ENCODE measurements around the gene RAB20.
"Not testable (repeated sequence)": the region's sequence is repeated elsewhere in the genome, so short reads cannot be mapped to it uniquely, and the experiment has no call there.

RAB20 gene

DNA sequence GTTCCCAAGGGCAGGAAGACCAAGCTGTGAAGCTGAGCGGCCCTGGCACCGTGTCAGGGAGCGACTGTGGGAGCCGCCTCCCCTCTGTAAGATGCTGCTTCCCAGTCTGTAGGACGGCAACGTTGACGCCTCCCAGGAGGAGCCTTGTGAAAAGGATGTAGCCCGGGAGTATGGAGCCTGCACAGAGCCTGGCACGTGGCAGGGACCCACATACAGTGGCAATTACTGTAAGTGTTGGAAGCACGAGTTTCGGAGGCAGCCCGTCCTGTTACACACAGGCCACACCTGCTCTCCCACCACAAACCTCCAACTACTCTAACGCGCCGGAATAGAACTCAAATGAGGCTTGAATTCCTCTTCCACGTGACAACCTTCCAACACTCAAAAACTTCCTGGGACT, 6.6 kb downstream of the RAB20 start:
- DNase-seq = no peak

- no peak for DNase-seq
Observed at GRCh38 chr13:110554227-110554836, 7.2 kb downstream of the RAB20 start.

DNA sequence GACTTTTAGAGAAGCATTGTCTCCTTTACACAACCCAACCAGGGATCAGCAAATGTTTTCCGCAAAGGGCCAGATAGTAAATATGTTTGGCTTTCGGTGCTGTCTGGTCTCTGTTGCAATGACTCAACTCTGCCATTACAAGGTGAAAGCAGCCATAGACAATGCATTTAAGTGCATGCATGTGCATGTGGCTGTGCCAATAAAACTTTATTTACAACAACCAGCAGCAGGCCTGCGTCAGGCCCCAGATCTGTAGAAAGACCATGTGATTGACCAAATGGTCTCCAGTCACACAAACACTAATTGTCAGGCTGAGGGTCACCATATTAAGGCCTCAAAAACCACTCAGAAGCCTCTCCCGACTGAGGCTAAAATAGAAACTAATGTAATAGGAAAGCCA, 8.1 kb downstream of the RAB20 start:
- no peak for DNase-seq

DNA sequence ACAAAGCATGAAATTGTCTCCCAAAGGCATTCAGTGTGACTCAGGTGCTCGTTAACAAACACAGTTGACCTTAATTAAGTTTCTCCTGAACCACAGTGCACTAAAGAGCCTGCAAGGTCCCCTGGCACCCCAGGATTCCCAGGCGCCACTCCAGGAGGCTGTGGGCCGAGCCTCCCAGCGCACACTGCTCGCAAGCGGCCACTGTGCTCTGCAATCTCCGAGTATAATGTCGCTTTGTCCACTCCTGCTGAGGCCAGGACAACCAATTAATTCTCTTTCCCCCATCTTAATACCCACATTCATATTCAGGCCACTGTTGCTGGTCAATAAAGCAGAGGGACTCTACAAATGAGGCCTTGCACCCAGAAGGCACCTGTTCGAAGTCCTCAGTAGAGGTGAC, 8.8 kb downstream of the RAB20 start:
- DNase-seq = peak in 2 of 56 donors; percentile 12 to 15

DNA sequence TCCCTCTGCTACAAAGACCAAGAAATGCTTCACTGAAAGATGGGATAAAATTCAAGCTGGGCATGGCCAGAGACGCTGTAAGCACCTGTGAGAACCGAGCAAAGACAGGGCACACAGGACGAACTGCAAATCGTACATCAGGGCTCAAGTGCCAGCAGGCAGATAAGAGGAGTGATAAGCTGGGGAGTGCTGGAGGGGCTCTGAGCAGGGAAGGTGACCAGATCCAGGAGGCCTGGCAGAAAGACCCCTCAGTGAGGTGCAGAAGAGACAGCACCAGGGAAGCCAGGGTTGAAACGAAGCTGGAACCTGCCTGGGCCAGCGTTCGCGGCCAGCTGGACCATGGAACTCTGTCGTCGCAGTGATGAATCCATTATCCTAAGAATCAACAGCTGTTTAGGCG, 10.2 kb downstream of the RAB20 start:
- no peak for DNase-seq

DNA sequence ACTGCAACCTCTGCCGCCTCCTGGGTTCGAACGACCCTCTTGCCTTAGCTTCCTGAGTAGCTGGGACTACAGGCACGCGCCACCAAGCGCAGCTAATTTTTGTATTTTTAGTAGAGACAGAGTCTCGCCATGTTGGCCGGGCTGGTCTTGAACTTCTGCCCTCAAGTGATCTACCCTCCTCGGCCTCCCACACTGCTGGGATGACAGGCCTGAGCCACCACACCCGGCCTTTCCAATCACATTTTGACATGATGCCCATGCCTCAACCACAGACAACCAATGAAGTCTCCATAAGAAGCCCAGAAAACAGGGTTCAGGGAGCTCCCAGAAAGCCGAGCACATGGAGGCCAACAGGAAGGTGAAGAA, 11.7 kb downstream of the RAB20 start:
- no peak for DNase-seq

- DNase-seq = no peak
Observed at GRCh38 chr13:110548891-110549794, 12.4 kb downstream of the RAB20 start.

- DNase-seq = no peak
Observed at GRCh38 chr13:110546926-110547325, 14.6 kb downstream of the RAB20 start.

GRCh38 chr13:110546378-110546777, 15.1 kb downstream of the RAB20 start:
- DNase-seq = no peak

DNA sequence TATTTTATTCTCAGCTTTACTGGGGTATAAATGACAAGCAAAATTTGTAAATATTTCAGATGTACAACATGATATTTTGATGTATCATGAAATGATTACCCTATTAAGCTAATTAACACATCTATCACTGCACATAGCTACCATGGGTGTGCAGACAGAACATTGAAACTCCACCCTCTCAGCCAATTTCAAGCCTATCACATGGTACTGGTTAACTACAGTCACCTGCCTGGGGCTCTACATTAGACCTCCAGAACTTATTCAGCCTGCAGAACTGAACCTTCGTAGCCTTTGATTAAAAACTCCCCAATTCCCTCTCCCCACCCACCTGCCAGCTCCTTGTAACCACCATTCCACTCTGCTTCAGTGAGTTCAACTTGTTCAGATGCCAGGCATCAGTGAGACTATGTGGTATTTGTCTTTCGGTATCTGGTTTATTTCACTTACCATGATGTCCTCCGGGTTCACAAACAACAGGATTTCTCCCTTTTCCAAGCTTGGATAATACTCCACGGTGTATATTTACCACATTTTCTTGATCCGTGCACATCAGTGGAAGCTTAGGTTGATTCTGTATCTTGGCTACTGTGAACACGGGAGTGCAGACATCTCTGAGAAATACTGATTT, 19.2 kb downstream of the RAB20 start:
- DNase-seq = no peak

DNA sequence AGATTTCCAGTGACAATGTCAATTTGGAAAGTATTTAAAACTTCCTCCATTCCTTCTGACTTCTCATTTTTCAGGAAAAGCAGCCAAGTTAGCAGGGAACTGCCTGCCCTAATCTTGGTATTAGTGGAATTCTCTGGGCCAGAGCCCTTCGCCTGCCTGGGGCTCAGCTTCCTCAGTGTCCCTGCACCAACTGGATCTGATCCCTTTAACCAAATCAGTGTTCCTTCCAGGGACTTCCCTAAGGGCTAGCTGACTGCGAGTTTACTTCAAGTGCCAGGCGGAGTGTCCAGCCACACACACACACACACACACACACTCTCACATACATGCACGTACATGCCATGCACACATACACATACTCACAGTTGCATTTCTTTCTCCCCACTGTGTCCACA, 20.0 kb downstream of the RAB20 start:
- no peak for DNase-seq

GRCh38 chr13:110540871-110541525, 20.5 kb downstream of the RAB20 start:
- no peak for DNase-seq

GRCh38 chr13:110539894-110540293, 21.6 kb downstream of the RAB20 start:
- no peak for DNase-seq

DNA sequence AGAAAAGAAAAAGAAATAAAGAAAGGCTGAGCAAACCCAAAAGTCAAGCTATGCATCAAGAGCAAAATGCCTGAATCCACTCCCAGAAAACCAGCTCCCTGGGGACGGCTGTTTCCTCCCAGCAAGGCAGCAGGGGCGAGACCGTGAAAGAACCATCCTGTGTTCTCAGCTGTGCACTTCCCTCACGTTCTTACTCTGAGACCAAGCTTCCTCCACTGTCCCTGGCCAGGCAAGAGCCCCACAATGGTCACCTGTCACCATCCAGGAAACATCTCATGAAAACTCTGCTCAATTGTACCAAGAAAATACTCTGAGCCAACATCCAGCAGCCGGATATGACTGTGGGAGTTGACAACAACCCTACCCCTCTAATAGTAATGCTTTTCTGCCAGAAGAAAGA, 22.9 kb downstream of the RAB20 start:
- no peak for DNase-seq

- peak in 25 of 56 donors; percentile 8 to 71 (median 30) for DNase-seq
Observed at GRCh38 chr13:110536006-110536693, 25.4 kb downstream of the RAB20 start.

DNA sequence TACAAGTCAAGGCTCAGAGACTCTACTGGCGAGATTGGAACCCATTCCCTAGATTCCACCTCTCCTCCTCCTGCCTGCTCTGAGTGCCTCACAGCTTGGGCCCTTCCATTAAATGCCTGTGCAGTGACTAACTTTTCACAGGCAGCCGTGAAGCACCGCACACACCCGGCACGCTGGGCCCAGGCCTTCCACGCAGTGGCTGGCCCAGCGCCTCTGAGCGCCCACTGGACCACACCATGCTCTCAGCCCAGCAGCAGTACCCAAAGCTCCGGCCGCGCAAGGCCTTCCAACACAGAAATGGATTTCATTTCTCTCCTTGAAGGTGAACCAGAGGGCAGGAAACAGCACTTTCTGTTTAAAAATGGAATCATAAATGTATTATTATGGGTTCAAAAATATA, 26.0 kb downstream of the RAB20 start:
- no peak for DNase-seq

DNA sequence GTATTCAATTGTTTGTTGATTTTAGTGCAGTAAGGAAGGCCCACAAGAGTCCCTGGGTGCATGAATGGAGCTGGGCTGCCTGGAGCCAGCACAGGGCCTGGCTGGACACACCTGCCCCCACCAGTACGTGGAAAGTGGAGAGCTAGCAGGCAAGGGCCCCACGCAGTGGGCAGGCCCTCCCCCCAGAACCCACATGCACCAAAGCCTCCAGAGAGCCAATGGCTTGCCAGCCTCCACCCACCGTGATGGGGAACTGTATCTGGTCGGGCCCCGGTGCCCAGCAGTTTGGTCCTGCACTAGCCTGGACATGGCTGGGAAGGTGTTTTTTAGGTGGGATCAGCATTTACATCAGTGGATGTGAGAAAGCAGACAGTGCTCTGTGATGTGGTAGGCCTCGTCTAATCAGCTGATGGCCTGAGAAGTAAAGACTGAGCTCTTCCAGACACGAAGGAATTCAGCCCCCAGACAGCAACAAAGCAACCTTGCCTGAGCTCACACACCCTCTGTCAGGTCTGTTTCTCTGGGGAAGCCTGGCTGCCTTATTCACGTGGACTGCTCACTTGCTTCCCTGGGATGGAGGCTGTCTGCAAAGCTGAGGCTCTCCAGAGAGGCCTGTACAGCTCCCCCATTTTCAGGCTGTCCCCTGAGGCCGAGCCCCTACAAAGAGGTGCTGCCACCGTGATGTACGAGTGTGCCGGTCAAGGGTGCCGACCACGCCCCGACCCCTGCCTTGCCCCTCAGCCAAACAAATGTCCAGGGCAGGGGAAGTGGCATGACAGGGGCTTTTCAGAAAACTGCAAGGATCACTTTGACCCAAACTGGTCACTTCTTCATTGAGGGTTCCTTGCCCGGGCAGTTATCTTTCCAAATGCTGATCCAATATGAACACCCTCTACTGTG, 27.5 kb downstream of the RAB20 start:
- DNase-seq = no peak

GRCh38 chr13:110532258-110532657, 29.3 kb downstream of the RAB20 start:
- DNase-seq = not testable (repeated sequence)

GRCh38 chr13:110531671-110532083, 29.8 kb downstream of the RAB20 start:
- peak in 1 of 56 donors; percentile 17 for DNase-seq

GRCh38 chr13:110531100-110531499, 30.4 kb downstream of the RAB20 start:
- DNase-seq = no peak

All from amygdala (tissue), 56 donors.